8988T (cell line): ENCODE results near the gene ASZ1.
"Not testable (repeated sequence)": the region's sequence is repeated elsewhere in the genome, so short reads cannot be mapped to it uniquely, and the experiment has no call there.

Experiments used
- DNase-seq: peaks from one replicate; pipeline ENCODE4 v3.0.0; 2011

The ASZ1 gene

GRCh38 chr7:117427258-117427701 lies at the start of gene ASZ1:
TSS of gene ASZ1 (minus strand) at chr7:117427493. CDS start at chr7:117427460, 33 bp downstream.
- DNase-seq: no peak

- DNase-seq: no peak
Observed at GRCh38 chr7:117476557-117477215, 49.4 kb upstream of the ASZ1 start.

- no peak for DNase-seq
Observed at GRCh38 chr7:117472335-117472734, 45.0 kb upstream of the ASZ1 start.

- no peak for DNase-seq
Observed at GRCh38 chr7:117470777-117471176, 43.5 kb upstream of the ASZ1 start.

- DNase-seq: no peak
Observed at GRCh38 chr7:117468174-117468573, 40.9 kb upstream of the ASZ1 start.

GRCh38 chr7:117460815-117461214 lies 33.5 kb upstream of the ASZ1 start:
- DNase-seq: not testable (repeated sequence)

- no peak for DNase-seq
Observed at GRCh38 chr7:117459735-117460134, 32.4 kb upstream of the ASZ1 start.

GRCh38 chr7:117458977-117459583 lies 31.8 kb upstream of the ASZ1 start:
- DNase-seq: no peak

- no peak for DNase-seq
Observed at GRCh38 chr7:117448655-117449054, 21.4 kb upstream of the ASZ1 start.

GRCh38 chr7:117446220-117446815 lies 19.0 kb upstream of the ASZ1 start:
- DNase-seq: no peak

GRCh38 chr7:117445206-117445605 lies 17.9 kb upstream of the ASZ1 start:
- DNase-seq: no peak

GRCh38 chr7:117444646-117445045 lies 17.4 kb upstream of the ASZ1 start:
- no peak for DNase-seq

- no peak for DNase-seq
Observed at GRCh38 chr7:117435475-117436043, 8.3 kb upstream of the ASZ1 start.

- no peak for DNase-seq
Observed at GRCh38 chr7:117424090-117424829, 3.0 kb downstream of the ASZ1 start.

GRCh38 chr7:117414591-117414990 lies 12.7 kb downstream of the ASZ1 start:
- not testable (repeated sequence) for DNase-seq

GRCh38 chr7:117412946-117413559 lies 14.2 kb downstream of the ASZ1 start:
- no peak for DNase-seq

- DNase-seq: no peak
Observed at GRCh38 chr7:117412390-117412789, 14.9 kb downstream of the ASZ1 start.

GRCh38 chr7:117411539-117411938 lies 15.8 kb downstream of the ASZ1 start:
- DNase-seq: no peak

- no peak for DNase-seq
Observed at GRCh38 chr7:117408831-117409230, 18.5 kb downstream of the ASZ1 start.

- no peak for DNase-seq
Observed at GRCh38 chr7:117405519-117405918, 21.8 kb downstream of the ASZ1 start.

GRCh38 chr7:117403737-117404136 lies 23.6 kb downstream of the ASZ1 start:
- no peak for DNase-seq

GRCh38 chr7:117402109-117402508 lies 25.2 kb downstream of the ASZ1 start:
- no peak for DNase-seq
